Ishikawa (cell line): ENCODE results near the gene RSBN1L.

Experiments
- CEBPB ChIP-seq: IDR thresholded peaks from 2 replicates; pipeline ENCODE4 v1.6.1; 2012
- RAD21 ChIP-seq: IDR thresholded peaks from 2 replicates; pipeline ENCODE4 v1.6.1; 2012; ENCODE audit warnings: low read depth
- TAF1 ChIP-seq: IDR thresholded peaks from 2 replicates; pipeline ENCODE4 v1.6.1; 2012; ENCODE audit warnings: low read depth, mild to moderate bottlenecking
- YY1 ChIP-seq: IDR thresholded peaks from 2 replicates; pipeline ENCODE4 v1.6.1; 2012; ENCODE audit warnings: low read depth
- TF ChIP-seq, protein P1 (sequence below): IDR thresholded peaks from 2 replicates; pipeline ENCODE4 v1.6.1; 2012; ENCODE audit warnings: low read depth, mild to moderate bottlenecking
- TF ChIP-seq, protein P2 (sequence below): IDR thresholded peaks from 2 replicates; pipeline ENCODE4 v1.6.1; 2012

DNA sequence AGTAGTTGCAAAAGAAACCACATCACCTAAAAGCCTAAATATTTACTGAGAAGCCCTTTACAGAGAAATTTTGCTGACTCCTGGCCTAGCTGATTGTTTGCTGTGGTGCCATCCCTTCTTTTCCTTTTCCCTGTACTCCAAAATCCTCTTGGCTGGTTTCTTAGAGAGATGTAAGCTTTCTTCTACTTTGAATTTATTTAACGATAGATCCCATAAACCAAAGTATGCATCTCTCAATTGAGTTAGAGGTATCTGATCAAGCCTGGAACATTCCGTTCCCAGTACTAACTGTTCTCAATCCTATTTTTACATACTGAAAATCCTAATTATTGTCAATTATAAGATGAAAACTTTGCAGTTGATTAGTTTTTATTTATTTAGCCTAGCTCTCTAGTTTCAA, 95.7 kb downstream of the RSBN1L start:
- TF ChIP-seq YY1 (no peak), CEBPB (no peak), RAD21 (no peak), TAF1 (no peak)
- TF ChIP-seq, protein P1, sequence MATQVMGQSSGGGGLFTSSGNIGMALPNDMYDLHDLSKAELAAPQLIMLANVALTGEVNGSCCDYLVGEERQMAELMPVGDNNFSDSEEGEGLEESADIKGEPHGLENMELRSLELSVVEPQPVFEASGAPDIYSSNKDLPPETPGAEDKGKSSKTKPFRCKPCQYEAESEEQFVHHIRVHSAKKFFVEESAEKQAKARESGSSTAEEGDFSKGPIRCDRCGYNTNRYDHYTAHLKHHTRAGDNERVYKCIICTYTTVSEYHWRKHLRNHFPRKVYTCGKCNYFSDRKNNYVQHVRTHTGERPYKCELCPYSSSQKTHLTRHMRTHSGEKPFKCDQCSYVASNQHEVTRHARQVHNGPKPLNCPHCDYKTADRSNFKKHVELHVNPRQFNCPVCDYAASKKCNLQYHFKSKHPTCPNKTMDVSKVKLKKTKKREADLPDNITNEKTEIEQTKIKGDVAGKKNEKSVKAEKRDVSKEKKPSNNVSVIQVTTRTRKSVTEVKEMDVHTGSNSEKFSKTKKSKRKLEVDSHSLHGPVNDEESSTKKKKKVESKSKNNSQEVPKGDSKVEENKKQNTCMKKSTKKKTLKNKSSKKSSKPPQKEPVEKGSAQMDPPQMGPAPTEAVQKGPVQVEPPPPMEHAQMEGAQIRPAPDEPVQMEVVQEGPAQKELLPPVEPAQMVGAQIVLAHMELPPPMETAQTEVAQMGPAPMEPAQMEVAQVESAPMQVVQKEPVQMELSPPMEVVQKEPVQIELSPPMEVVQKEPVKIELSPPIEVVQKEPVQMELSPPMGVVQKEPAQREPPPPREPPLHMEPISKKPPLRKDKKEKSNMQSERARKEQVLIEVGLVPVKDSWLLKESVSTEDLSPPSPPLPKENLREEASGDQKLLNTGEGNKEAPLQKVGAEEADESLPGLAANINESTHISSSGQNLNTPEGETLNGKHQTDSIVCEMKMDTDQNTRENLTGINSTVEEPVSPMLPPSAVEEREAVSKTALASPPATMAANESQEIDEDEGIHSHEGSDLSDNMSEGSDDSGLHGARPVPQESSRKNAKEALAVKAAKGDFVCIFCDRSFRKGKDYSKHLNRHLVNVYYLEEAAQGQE, result no peak
- TF ChIP-seq, protein P2, sequence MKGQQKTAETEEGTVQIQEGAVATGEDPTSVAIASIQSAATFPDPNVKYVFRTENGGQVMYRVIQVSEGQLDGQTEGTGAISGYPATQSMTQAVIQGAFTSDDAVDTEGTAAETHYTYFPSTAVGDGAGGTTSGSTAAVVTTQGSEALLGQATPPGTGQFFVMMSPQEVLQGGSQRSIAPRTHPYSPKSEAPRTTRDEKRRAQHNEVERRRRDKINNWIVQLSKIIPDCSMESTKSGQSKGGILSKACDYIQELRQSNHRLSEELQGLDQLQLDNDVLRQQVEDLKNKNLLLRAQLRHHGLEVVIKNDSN, result no peak
